Activated naive CD4-positive, alpha-beta T cell (primary cell): ENCODE results near the gene ADCY10.
"Not testable (repeated sequence)": the region's sequence is repeated elsewhere in the genome, so short reads cannot be mapped to it uniquely, and the experiment has no call there.

Experiments
- DNase-seq, 4 experiments: peaks; one replicate each; lab custom pipeline; 2025; lab: John Stamatoyannopoulos, UW

Gene ADCY10

GRCh38 chr1:167881069-167881468 is 32.9 kb downstream of the ADCY10 start:
- no peak for DNase-seq

GRCh38 chr1:167880580-167881021 is 33.3 kb downstream of the ADCY10 start:
- DNase-seq = no peak

DNA sequence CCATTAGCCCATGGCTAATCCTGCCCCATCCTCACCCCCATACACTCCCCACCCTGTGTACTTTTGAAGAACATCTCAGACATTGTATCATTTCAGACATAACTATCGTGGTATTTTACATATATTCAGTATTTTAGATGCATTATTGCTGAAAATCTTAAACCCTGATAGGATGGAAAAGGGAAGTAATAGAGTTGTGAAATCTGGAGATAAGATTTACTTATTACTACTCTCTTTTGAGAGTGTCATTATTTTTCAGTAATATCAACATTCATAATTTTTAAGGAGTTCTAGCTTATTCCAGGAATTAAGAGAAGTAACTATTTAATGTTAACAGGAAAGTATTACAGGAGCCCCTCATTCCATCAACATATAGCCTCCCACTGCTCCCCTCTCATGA is 34.4 kb downstream of the ADCY10 start:
- no peak for DNase-seq

DNA sequence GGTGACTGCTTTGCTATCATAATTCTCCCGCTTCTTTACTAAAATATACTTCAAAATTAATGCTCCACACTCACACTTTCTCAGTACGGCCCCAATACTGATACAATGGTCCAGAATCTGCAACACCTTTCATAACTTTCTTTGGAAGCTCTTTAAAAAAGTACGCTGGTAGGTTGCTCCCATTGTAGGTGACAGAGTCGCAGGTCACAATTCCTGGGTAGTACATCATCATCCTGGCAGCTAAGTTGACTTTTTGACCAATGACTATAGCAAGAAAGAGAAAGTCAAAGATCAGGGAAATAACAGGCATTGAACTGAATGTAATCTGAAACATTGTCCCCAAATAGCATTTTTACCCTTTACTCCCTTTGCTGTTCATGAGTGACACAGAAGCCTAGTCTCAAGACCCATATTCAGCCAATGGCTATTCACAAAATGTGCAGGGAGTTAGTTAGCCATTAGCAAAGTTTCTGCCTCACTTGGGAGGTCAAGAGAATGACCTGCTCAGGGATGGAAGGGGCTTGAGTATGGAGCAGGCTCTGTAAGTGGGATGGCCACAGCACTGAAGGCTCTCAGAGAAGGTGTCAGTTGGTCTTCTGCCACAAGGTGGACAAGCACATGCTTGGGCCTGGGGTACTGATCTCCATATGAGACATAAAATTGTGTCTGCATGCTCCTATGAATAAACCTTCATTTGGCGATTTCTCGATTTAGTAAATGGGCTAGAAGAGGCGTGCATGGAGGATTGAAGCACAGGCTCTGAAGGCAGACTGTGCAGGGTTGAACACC is 35.4 kb downstream of the ADCY10 start:
- no peak for DNase-seq

- no peak for DNase-seq
Observed at GRCh38 chr1:167876597-167877175, 37.2 kb downstream of the ADCY10 start.

GRCh38 chr1:167871331-167871730 is 42.6 kb downstream of the ADCY10 start:
- no peak for DNase-seq

- not testable (repeated sequence) for DNase-seq
Observed at GRCh38 chr1:167869157-167870001, 44.6 kb downstream of the ADCY10 start.

DNA sequence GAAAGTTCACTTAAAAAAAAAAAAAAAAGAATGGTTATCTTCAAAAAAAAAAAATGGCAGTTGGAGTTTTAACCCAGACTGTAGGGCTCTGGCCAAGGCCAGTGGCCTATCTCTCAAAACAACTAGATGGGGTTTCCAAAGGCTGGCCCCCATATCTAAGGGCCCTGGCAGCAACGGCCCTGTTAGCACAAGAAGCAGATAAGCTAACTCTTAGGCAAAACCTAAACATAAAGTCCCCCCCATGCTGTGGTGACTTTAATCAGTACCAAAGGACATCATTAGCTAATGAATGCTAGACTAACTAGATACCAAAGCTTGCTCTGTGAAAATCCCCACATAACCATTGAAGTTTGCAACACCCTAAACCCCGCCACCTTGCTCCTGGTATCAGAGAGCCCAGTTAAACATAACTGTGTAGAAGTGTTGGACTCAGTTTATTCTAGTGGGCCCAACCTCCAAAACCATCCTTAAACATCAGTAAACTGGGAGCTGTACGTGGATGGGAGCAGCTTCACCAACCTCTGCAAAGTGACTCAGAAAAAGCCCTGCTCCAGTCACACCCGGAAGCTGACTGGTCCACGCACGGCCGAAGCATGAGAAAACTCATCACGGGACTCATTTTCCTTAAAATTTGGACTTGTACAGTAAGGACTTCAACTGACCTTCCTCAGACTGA is 47.1 kb downstream of the ADCY10 start:
- DNase-seq = not testable (repeated sequence)

GRCh38 chr1:167866326-167866725 is 47.6 kb downstream of the ADCY10 start:
- not testable (repeated sequence) for DNase-seq

GRCh38 chr1:167865804-167866308 is 48.1 kb downstream of the ADCY10 start:
- DNase-seq = not testable (repeated sequence)

DNA sequence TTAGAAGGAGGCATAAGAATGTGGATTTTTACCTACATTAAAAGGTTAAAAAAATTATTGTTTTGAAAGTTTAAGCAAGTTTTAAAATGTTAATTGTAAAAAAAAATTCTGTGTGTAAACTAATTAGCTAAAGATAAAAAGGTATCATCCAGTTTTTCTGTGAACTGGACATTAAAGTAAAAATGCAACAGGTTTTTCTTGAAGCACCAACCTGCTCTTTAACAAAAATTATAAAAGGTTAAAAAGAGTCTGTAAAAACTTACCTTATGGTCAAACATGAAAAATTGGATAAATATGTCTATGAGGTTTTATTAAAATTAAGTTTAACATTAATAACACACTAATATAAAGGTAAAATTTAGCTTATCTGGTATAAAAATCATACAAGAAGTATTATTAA is 48.7 kb downstream of the ADCY10 start:
- DNase-seq = not testable (repeated sequence)

- DNase-seq = no peak
Observed at GRCh38 chr1:167864392-167865032, 49.4 kb downstream of the ADCY10 start.

GRCh38 chr1:167863921-167864279 is 50.0 kb downstream of the ADCY10 start:
- DNase-seq = no peak

DNA sequence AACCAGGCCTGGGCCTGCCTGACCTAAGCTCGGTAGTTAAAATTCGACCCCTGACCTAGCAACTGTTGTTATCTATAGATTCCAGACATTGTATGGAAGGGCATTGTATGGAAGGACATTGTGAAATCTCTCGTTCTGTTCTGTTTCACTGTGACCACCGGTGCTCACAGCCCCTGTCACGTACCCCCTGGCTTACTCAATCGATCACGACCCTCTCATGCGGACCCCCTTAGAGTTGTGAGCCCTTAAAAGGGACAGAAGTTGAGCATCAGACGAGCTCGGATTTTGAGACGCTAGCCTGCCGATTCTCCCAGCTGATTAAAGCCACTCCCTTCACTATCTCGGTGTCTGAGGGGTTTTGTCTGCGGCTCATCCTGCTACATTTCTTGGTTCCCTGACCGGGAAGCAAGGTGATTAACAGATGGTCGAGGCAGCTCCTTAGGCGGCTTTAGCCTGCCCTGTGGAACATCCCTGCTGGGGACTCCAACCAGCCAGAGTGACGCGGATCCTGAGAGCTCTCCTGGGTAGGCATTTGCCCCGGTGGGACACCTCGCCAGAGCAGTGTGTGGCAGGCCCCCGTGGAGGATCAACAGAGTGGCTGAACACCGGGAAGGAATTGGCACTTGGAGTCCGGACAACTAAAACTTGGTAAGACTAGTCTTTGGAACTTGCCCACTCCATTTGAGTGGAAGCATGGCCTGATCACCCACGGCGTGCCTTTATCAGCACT is 50.6 kb downstream of the ADCY10 start:
- not testable (repeated sequence) for DNase-seq

- no peak for DNase-seq
Observed at GRCh38 chr1:167862432-167863076, 51.4 kb downstream of the ADCY10 start.

GRCh38 chr1:167861664-167862381 is 52.1 kb downstream of the ADCY10 start:
- DNase-seq = no peak

DNA sequence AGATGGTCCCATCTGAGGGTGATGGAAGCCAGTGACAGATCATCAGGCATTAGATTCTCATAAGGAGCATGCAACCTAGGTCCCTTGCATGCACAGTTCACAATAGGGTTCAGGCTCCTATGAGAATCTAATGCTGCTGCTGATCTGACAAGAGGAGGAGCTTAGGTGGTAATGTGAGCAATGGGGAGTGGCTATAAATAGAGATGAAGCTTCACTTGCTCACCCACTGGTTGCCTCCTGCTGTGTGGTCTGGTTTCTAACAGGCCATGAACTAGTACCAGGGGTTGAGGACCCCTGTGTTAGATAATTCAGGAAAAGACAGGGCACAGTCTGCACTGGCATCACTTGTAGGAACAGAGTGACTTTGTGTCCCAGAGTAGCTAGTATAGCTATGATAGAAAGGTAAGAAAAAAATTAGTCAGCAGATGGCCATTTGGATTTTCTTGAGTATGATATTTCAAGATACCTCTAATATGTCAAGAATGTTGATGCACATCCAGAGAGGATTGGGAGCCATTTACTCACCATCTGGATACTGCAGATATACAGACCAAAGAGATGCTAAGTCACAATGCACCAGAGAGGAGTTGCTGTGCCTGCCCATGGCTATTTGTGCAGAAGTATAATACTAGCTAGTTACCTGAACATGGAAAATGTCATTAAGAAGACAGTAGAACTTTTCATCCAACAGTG is 53.6 kb downstream of the ADCY10 start:
- DNase-seq = no peak

- no peak for DNase-seq
Observed at GRCh38 chr1:167856711-167857418, 57.1 kb downstream of the ADCY10 start.
